Stimulated activated naive CD8-positive, alpha-beta T cell treated with anti-CD3 and anti-CD28 coated beads, Interleukin-15, amount 100 ng/mL, for 72 hours (primary cell): ENCODE data around the gene MINAR1.

Experiments
- ATAC-seq: fragments of 150-1000 bp; cut with Tn5 transposase; 2 replicates; pipeline ENCODE4 v1.10.0; 2021; ENCODE audit warnings: mild to moderate bottlenecking, moderate library complexity
- DNase-seq, 2 donors: peaks; one replicate each; pipeline ENCODE4 v3.0.0; 2021 to 2022
- H3K27ac Mint-ChIP-seq, 2 donors: one replicate each; pipeline ENCODE4 v1.8.0; 2022; ENCODE audit warnings: mild to moderate bottlenecking in 2 of 2, mixed read lengths in 2 of 2, moderate library complexity in 2 of 2
- H3K27me3 Mint-ChIP-seq: one replicate; pipeline ENCODE4 v1.8.0; 2022; ENCODE audit warnings: mixed read lengths
- H3K4me1 Mint-ChIP-seq: one replicate; pipeline ENCODE4 v1.8.0; 2022; ENCODE audit warnings: mild to moderate bottlenecking, mixed read lengths
- H3K4me3 Mint-ChIP-seq, 2 donors: one replicate each; pipeline ENCODE4 v1.8.0; 2022; ENCODE audit warnings: mild to moderate bottlenecking in 2 of 2, mixed read lengths in 2 of 2, moderate library complexity in 1 of 2
- H3K9me3 Mint-ChIP-seq, 2 donors: one replicate each; pipeline ENCODE4 v1.8.0; 2022; ENCODE audit warnings: mixed read lengths in 2 of 2

The MINAR1 gene

GRCh38 chr15:79475306-79475705 lies 43.2 kb downstream of the MINAR1 start:
- peaks cover 6% of the 10 kb centered on the region for H3K4me1 Mint-ChIP-seq
- DNase-seq, result no peak
- H3K9me3 Mint-ChIP-seq, result no peaks in the 10 kb centered on the region
- peak; percentile 54 for ATAC-seq
- H3K4me3 Mint-ChIP-seq, result peak overlapping the region in 1 of 2 donors; percentile 49
- no peak overlapping the region for H3K27ac Mint-ChIP-seq
- H3K27me3 Mint-ChIP-seq, result no peaks in the 10 kb centered on the region

GRCh38 chr15:79478108-79478507 lies 46.0 kb downstream of the MINAR1 start:
- peaks cover 6% of the 10 kb centered on the region for H3K4me1 Mint-ChIP-seq
- peaks cover under 1% of the 10 kb centered on the region for H3K27me3 Mint-ChIP-seq
- peaks cover 0 to 2% of the 10 kb centered on the region in 2 donors for H3K9me3 Mint-ChIP-seq
- ATAC-seq (no peak), DNase-seq (no peak)
- H3K27ac Mint-ChIP-seq, result no peak overlapping the region
- no peak overlapping the region for H3K4me3 Mint-ChIP-seq

GRCh38 chr15:79479616-79480015 lies 47.5 kb downstream of the MINAR1 start:
- Mint-ChIP-seq H3K9me3 (peaks cover 0 to 8% of the 10 kb centered on the region in 2 donors), H3K27ac (no peak overlapping the region), H3K4me1 (peaks cover 6% of the 10 kb centered on the region), H3K4me3 (no peak overlapping the region), H3K27me3 (peaks cover 12% of the 10 kb centered on the region)
- no peak for ATAC-seq
- DNase-seq, result no peak

- DNase-seq (no peak), ATAC-seq (no peak)
- H3K4me1 Mint-ChIP-seq, result no peaks in the 10 kb centered on the region
Observed at GRCh38 chr15:79481793-79482192, 49.7 kb downstream of the MINAR1 start.

More at GRCh38 chr15:79481793-79482192, 49.7 kb downstream of the MINAR1 start:
- no peak overlapping the region for H3K4me3 Mint-ChIP-seq
- H3K27me3 Mint-ChIP-seq, result peaks cover 12% of the 10 kb centered on the region
- H3K27ac Mint-ChIP-seq, result no peak overlapping the region
- H3K9me3 Mint-ChIP-seq, result peaks cover 0 to 8% of the 10 kb centered on the region in 2 donors
